Hippocampal formation (tissue), 2 donors: ENCODE results near the gene FUT6.
"Not testable (repeated sequence)": the region's sequence is repeated elsewhere in the genome, so short reads cannot be mapped to it uniquely, and the experiment has no call there.

Experiments used
- DNase-seq, 2 donors: peaks; one replicate each; lab custom pipeline; 2025; lab: John Stamatoyannopoulos, UW

Gene FUT6

DNA sequence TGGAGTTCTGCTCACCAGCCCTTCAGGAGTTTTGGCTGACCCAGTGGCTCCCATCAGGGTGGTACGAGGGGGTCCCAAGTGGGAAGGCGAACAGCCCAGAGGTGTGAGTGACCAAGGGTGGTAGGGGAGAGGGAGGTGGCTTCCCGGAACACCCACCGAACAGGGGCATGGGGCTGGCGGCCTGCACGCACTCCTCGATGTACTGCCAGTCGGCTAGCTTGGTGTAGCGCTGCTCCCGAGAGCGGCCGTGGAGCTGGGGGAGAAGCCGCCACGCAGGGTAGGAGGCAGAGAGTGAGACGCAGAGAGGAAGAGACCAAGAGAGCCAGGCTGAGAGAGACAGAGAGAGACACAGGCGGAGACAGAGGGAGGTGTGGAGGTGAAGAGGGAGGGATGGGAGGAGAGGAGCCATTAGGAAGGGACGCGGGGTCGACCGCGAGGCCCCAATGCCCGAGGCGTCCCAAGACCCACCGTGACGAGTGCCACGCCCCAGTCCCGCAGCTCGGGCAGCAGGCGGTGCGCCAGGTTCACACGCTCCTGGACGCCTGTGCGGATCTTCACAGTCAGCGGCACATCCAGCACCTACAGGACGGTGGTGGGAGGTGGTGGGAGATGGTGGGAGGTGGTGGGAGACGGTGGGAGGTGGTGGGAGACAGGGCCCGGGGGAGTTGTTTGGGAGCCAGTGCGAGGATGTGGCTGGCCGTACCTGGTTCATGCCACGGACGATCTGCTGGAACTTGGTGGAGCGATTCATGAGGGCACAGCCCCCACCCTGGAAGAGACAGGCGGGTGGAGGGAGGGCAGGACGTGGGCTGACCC lies 52.7 kb downstream of the FUT6 start:
- DNase-seq: no peak

DNA sequence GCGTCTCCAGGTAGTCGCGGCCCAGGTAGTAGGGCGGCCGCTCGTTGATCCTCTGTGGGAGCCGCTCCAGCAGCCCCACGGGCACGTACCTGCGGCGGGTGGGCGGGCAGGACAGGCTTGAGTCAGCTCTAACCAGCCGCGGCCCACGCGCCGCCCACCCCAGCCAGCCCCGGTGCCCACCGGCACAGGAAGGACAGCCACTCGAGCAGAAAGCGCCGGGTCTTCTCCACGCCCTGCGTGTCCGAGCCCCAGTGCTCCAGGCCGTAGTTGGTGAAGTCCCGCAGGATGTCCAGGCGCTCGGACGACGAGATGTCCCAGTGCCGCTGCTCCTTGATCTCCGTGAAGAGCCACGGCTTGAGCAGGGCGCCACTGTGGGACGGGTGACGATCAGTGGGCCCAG lies 54.1 kb downstream of the FUT6 start:
- DNase-seq: no peak

DNA sequence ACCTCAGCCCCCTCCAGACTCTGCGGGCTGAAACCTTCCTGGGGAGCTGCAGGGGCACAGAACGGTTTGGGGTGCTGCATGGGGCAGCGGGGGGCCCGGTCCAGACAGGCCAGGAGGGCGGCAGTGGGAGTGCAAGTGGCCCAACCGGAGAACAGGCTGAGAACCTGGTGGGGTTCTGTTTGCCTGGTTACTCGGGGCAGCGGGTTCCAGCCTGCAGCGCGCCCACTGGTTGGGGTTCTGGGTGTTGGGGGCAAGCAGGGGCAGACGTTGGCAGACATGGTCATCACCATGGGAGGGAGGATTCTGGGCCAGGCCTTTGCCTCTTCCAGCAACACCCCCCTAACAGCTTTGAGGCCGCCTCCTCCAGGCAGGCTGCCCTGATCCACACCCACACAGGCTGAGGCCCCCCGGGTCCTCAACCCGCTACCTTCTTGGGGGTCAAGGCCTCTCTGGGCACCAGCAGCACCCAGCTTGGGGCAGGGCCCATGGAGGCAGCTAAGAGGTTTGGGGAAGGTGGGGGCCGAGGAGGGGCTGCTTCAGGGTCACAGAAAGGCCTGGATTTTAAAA lies 54.8 kb downstream of the FUT6 start, which contains the start of gene PRR22:
Gene PRR22 (minus strand): TSS at position 166 of the 567 bp plus-strand sequence. CDS start 86 bp downstream, at position 80.
- DNase-seq: no peak

DNA sequence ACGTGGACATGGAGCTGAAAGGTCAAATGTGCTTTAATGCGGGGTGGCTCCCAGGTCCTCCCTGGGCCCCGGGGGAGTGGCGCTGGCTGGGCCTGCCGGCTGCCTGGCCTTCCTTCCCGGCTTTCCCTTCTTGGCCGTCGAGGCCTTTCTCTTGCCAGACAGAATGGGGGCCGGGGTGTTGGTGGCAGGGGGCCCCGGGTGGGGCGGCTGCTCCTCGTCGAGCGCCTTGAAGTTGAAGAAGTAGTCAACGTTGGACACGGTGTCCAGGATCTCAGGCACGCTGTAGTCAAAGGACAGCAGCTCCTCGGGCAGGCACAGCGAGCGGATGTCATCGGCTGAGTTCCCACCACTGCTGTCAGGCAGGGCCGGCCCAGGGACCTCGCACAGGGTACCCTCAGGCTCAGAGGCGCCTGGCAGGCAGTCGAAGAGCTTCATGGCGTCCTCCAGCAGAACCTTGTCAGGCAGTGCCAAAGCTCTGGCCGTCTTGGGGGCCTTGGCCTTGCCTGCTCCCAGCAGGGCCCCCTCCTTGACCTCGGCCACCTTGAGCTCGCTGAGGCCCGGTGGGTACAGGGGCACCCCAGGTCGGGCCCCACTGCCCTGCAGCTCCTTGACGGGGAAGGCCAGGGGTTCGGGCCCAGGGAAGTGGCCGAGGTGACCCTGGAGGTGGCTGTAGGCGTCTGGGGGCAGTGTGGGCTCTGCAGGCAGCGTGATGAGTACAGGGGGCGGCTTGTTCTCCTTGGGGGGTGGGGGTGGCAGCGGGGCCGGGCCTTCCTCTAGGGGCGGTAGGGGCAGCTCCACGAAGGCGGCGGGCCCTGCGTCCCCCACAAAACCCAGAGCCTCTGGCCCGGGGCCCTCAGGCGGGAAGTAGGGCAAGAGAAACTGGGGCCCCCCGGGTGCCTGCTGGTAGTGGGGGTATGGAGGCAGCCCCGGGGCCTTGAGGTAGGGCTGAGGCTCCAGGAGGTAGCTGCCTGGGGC lies 56.3 kb downstream of the FUT6 start:
- no peak for DNase-seq

DNA sequence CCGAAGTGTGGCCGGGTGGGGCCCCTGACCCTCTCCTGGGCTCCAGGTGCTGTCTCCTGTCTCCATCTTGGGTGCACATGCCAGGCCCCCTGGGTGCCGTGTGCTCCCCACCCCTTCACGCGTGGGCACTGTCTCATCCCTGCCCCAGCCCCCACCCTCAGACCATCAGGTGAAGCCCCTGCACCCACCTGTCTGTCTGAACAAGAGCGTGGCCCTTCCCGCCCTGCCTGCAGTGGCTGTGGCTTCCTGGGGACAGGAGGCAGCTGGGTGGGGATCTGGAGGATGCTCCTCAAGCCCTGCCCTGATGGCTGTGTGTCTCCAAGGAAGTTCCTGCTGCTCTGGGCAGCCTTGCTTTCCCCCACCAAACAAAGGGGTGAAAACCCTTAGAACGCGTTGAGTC lies 57.2 kb downstream of the FUT6 start:
- DNase-seq: no peak

DNA sequence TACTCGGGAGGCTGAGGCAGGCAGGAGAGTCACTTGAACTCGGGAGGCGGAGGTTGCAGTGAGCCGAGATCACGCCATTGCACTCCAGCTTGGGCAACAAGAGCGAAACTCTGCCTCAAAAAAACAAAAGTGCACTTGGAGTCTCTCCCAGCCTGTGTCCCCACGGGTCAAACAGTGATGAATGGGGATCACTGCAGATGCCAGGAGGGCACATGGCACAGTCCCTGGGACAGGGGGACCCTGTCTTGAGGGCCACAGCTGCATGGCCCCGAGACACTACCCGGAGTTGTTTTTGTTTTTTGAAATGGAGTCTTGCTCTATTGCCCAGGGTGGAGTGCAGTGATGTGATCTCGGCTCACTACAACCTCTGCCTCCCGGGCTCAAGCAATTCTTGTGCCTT lies 58.6 kb downstream of the FUT6 start:
- DNase-seq: not testable (repeated sequence)
